HG03045 (cell line): ENCODE data around the gene EFNA5.

Experiments
- ATAC-seq: cut with Tn5 transposase; IDR thresholded peaks from one replicate; pipeline ENCODE4 v1.9.1; 2021; ENCODE audit warnings: mild to moderate bottlenecking, moderate library complexity; ENCODE audit not compliant: unreplicated experiment

Gene EFNA5

DNA sequence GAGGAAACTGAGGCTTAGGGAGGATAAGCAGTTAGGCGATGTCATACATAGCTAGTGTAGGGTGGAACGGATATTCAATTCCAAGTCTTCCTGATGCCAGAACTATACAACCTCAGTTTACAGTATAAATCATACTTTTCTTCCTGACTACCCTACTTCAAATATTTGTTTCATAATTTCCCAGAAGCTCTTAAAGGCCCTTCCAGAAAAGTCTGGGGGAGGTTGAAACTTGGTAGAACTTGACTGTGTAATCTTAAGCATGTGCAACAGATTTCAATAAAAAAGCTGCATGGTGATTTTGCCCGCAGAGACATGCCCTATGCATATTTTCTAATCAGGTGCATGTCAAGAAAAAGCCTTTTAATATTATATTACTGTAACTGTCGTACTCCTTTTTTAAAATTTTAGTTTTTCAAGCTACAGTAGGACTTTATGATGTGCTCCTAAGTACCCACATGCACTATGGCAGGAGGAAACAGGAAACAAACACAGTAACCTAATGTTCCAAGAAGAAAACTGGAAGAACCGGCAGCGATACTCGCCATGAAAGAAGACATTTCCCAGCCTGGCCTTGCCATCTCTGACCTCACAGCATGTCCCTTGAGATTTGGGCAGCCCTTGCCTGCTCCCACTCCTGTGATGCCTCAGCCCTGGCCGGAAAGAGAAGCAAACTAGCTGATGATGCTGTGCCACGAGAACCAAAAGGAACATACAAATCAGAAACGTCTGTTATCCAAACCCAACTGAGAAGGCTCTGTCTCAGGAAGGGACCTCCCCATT is 266.0 kb downstream of the EFNA5 start:
- ATAC-seq = no peak

DNA sequence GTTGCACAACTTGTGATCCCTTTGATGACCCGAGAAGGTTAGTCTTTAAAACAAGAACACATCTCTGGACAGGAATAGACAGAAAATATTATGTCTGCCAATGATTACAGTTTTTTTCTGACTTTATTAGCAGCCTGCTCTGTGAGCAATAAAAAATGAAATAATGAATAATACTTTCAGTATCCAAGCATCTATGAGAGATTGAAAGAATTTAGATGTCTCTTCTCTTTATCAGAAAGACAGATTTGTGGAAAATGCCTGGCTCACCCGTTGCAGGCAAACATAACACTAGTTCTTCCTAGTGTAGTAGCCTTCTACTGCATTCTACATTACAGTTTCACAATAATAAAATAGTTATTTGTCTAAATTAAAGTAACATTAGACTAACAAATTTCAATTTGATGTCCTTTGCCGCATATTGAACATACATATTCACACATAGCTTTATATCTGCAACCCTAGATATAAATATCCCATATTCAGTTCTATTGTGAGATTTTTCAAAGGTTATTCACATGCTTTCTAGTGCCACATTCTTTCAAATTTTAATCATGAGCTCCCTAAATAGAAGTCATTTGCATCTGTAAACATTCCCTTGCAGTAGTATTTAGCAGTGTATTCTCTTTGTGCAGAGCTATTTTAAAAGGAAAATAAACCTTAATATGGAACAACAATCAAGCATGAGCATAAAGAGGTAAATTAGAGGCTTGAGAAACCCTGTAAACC is 267.3 kb downstream of the EFNA5 start:
- no peak for ATAC-seq

DNA sequence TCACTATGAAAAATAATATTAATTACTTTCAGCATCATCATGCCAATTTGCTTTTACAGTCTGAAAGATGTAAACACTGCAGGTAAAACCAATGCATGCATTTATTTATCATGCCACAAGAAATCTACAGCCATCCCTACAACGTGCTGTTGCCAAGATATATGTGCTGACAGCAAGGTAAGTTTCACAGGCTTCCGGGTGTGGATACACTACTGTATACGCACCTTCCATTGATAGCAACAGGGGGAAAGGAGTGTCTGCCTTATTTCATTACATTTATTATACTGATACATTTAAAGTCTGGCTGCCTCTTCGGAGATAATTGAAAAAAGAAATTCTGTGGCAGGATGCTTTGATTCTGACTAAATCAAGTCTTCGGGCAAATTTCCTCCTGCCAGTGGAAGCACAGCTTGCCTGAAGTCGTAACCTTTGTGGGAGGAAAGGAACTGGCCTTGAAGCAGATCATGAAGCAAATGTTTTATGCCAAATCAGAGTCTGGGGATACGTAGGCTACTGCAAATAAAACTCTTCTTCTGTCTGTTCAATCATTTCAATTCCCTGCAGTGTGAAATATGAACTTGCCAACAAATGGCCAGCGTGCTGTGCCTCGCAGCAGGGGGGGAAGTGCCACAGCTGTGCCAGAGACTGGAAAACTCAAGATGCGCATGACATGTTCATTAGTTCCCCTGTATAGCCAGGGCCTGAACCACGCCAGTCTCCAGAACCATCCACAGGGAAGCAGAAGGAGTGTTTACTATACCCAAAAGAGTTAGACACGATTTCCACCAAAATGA is 268.1 kb downstream of the EFNA5 start:
- ATAC-seq = no peak

DNA sequence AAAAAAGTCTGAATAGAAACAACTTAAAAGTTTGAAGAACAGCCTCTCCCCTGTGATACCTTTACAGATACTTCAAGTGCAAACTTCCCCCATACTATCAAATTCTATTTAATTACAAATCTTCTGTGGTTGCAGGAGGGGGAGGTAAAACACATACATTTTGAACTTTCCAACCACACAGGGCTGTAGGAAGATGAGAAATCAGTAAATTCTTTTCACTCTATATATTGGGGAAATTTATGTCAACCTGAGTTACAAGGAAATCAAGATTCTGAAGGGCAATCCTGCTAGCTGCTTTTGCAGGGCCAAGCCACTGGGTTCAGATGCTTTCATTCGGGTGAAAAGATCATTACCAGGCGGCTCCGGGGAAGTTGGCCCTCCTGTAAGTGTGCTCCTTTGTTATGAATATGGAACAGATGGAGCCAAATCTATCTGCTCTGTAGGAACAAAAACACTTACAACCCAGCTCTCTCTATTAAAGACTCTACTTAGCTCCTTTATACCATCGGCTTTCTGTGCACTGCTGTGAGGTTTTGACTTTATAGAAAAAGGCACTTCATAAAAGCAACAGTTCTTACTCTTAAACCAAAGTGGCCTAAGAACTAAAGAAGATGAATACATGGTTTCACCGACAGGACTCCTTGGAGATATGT is 269.1 kb downstream of the EFNA5 start:
- ATAC-seq = no peak

DNA sequence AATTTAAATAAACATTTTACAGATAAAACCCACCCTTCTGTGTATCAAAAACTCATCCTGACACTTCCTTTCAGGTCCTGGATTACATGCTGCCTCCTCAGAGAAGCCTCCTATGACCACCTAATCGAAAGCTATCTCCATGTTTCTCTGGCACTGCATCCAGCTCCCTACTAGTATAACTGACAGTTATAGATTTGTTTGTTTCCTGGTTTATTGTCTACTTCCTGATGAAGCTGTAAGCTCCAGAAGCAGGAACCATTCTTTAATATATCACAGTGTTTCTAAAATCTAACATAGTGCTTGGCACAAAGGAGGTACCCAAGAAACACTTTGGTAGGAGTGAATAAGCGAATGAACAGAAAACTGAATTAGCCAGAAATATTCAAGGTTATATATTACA is 270.4 kb downstream of the EFNA5 start:
- ATAC-seq = no peak

DNA sequence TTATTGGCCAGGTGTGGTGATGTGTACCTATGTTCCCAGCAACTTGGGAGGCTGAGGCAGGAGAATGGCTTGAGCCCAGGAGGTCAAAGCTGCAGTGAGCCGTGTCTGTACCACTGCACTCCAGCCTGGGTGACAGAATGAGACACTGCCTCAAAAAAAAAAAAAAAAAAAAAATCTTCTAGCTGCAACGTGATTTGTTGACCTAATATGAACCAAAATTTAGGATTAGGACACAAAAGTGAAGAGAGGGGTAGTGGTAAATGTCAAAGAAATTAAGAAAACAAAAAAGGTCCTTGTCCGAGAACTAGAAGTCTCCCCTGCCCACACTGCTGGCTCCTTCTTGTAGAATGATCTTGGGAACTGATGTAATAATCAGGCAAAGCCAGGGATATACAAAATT is 272.0 kb downstream of the EFNA5 start:
- no peak for ATAC-seq

DNA sequence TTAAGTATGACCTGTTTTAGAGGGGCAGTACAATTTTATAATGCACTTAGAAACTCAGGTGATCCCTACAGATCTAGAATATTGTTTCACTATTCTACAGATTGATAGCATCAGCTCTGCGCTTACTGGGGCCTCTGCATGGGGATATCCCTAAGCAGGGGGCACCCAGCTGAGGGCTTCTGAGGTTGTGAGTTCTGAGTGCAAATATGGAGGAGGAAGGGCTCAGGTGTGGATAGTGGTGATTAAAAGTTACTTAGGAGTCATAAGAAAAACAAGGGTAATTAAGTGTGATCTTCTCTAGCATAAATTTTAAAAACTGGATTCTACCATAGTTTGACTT is 274.4 kb downstream of the EFNA5 start:
- ATAC-seq = peak; percentile 58

DNA sequence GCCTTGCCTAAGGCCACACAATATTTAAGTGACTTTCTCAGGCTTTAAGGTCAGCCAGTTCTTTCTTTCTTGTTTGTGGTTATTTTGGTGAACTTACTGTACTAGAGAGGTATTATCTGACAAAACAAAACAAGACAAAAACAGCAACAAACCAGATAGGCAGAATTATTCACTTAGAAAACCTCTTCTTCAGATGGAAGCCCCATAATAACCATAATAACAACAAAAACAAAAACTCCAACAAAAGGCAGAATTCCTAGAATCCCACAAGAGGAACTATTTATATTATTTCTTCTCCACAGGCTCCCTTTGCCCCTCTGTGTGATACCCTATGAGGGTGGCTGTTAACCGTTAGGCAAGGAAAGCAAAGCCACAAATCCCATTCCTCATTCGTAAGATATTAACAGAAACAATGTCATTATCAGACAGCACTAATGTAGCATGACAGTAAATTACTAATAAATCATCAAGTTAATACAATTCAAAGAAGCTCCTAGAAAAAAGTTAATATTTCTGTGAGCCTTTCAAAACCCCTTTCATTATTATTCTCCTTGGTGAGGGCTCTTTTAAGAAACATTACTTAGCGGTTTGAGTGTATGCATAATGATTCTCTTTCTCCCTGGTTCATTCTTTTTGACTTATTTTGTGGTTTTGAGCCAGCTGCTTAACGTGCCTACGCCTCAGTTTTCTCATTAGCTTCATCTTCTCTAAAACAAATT is 274.9 kb downstream of the EFNA5 start:
- peak; percentile 78 for ATAC-seq

DNA sequence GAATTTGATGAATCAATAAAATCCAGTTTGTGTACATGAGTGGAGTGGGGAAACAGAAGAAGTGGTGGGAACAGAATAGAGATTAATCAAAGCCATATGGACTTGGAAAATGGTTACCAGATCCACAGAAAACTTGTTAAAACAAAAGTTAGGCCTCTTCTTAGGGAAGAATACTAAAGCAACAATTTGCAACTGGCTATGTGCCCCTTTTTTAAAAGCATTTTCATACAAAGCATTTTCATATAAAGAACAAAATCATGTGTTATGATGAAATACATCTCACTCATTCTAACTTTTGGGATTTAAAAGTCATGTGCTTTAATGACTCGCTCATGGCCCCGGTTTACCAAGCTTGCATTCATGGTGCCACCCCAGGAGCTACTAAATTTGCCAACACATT is 276.9 kb downstream of the EFNA5 start:
- no peak for ATAC-seq

DNA sequence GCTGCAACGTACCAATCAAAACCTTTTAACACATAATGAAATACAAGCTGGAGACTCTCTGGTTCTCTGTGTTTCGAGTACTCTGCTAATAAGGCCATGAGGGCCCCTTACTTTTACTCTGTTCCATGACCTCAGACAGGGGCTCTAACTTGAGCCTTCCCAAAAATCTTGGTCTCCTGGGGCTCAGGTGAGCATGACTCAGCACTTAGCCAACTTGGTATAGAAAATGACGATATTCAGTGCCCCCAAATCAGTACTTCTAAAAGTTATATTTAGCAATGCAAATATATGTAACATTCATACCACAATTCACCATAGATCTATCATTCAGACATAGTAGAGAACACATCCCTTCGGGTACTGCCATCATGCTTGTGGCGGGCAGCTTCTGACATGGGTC is 278.9 kb downstream of the EFNA5 start:
- ATAC-seq = no peak

DNA sequence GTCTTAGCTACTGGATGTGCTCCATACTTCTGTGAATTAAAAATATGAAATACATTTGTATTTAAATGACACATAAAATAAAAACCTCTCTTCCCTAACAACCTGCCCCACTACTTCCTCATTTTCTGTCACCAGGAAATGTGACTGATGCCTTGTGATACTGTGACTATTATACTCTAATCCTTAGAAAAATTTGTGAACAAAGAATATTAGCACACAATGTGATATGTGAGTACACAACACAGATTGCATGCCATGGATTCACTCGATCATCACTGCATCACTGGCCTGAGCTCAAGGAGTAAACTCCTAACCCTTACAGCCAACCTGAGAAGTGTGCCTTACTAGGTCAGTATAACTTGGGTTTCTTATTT is 281.0 kb downstream of the EFNA5 start:
- no peak for ATAC-seq

DNA sequence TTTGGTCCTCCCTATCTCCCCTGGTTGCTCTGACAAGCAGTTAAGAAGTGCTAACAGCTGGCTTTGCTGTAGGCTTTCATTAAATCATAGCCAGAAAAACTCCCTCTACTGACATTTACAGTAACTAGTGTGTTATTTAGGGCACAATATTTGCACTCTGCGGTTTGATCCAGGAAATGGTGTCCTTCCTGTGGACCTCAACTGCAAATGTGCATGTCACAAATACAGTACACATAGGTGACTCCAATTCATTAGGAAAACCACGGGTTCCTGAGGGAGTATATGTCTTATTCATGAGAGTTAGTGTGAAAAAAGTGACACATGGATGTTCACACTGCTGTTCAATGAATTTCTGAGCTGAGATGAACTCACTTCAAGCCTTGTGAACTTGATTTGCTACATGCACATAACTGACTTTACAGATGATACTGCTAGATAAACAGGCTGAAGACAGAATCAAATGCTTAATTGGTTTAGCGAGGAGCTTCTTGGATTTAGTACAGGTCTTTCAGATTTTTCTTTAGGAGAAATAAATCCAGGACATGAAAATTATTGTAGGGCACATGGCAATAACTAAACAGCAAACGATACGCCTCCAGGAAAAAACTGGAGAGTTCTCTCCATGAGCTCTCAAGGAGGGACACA is 281.5 kb downstream of the EFNA5 start:
- ATAC-seq = peak; percentile 75

DNA sequence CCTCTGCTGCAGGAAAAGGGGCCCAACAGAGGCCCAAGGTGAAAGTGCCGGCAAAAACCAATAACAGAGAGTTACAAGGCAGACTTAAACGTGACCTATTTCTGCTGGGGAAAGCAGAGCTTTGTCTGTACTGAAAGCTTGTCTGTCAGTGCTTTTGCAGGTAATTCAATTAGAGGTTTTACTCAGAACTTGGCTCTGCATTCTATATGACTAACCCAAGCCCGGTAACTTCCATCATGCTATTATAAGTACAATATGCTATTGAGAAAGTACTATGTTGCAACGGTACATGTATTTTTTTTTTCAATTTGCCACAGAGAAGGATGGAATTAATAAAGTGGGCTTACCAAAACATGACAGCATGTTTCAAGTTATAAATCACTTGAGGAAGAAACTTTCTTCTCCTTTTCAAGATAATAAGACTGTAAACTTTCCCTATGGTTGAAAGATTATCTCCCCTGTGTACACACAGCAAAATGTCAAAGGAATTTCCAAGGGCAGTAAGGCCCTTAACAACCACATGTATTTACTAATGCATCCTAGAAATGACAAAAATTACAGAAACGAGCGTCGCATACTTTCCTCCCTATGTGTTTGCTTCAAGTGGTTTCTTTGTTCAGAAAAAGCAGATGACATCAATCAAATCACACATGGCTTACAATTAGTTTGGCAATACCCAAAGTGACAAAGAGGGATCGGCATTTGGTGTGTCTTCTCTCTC is 282.4 kb downstream of the EFNA5 start:
- ATAC-seq = peak; percentile 49

DNA sequence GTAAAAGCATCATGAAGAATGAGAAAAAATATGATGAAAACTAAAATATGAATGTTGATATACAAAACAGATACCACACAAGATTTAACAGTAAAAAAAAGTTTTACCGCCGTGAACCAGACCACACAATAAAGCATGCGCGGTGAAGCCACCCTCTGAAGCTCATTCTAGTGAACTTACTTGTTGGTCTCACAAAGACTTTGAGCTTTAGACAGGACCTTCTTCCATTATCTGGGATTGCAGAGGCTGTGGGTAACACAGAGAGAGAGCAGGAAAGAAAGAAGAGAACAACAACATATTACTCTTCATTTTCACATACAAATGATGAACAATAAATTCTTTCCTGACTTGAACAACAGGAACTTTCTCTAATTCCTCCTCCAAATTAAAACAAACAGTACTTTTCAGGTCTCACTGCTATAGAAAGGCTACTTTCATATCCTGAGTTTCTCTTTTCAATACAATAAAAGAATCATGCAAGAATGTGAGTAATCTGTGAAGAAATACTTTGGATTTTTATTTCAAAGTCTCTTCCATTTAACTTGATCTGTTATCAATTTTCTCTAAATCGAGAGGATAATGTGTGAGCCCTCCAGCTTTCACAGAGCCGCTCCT is 283.1 kb downstream of the EFNA5 start:
- peak; percentile 4 for ATAC-seq

DNA sequence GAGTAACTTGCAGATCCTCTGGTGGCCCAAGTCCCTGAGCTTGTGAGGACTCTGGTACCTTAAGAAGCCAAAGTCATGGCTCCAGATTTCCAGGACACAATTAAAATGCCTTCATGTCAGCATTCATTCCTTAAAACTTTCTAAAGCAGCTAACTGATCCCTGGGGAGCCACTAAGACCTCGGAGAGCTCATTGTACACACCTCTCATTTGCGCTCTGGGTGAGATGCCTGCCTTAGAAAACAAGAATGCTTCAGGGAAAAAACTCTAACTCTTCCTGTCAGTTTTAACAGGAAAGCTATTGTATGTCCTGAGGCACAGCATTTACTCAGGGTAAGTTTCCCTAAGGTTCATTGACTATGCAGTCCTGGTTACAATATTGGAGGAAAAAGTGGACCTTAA is 285.0 kb downstream of the EFNA5 start:
- no peak for ATAC-seq

DNA sequence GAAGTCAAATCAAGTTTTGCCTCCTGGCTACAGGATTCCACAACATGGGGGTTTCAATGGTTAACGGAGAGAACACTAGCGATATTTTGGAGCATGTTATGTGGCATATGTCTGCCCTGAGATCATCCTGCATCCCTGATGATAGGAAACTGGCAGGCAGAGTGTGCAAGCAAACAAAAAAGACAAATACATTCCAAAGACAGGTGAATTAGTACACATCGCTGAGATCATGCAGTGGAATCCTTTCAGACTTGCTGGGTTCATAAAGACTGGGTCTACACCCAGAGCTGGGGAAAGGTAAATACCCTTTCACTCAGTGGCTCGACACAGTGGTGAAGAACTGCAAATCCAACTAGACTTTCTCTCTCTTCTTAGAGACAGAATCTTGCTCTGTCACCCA is 286.5 kb downstream of the EFNA5 start:
- no peak for ATAC-seq

DNA sequence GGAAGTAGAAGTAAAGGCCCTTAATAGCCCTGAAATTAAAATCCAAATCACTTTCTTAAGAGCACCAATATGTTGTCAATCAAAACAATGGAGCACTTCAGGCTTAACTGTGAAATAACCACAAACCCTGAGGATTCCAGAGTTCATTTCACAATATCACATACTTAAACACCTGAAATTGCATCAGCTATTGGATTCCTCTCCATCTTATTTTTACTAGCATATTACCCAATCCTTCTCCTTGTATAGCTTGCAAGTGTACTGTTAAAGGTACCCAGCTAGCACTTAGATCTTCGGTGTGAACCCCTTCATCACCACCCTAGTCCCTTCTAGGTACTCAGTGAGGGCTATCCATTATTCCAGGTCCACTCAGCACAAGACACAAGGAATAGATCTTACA is 287.3 kb downstream of the EFNA5 start:
- ATAC-seq = no peak

DNA sequence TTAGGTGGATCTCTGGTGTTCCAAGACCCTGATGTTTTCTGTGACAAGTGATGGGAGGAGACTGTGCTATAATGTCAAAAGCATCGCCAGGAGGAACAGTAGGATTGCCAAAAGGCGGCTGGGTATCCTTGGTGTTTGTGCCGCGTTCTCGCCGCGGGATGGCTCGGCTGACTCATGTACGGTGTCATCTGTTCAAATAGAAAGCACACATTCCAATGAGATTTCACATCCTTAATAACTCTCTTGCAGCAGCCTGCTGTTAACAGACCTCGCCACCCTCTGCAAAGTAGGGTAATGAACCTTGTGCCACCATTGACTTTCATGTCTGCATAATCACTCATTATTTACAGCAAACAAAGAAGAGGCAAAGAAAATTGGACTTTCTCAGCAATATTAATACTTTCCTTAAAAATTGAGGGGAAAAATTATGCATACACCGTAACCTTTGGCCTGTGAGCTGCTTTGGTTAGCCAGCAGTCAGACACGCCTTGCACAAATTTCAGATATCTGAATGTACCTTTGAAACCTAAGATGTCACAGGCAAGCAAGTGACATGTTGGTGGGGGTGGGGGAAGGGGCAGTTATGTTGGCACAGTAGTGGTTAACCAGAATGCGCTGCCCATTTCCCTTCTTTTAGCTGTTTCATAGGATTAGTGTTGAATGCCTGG is 289.4 kb downstream of the EFNA5 start:
- ATAC-seq = no peak

DNA sequence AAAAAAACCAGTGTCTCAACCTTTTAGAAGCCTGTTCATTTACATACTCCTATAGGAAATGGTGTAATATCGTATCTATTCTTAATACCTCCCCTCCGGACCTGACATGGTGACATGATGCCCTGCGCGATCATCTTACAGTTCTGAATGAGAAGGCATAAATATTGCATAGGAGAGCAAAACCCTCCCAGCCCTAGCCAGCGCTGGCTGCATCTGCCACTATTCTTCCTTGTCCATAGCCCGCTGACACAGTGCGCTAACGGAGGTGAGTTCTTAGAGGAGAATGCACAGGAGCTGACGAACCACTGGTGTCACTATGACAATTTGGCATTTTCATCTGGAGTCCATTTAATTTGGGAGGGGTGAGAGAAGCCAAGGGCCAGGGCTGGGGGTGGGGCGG is 290.1 kb downstream of the EFNA5 start:
- ATAC-seq = no peak
